Transverse colon (tissue), 4 donors: ENCODE data around the gene KCTD17. TPM values are rescaled to one million over a fixed set of nuclear protein-coding genes. Genes with fewer than 3 reads are reported as not detected.

Experiments used
- DNase-seq: peaks from one replicate; pipeline ENCODE4 v3.0.0-alpha.2; 2019
- H3K27ac ChIP-seq, 4 donors: fragments of 200-600 bp; sonication (generic); 2 replicates each; pipeline ENCODE4 v1.5.1; 2016 to 2018; ENCODE audit warnings: inconsistent platforms in 4 of 4
- H3K27me3 ChIP-seq: fragments of 200-600 bp; sonication (generic); 2 replicates; pipeline ENCODE4 v1.5.1; 2017; ENCODE audit warnings: inconsistent platforms
- H3K36me3 ChIP-seq, 4 donors: fragments of 200-600 bp; sonication (generic); 2 replicates each; pipeline ENCODE4 v1.5.1; 2017 to 2019; ENCODE audit warnings: inconsistent platforms in 4 of 4
- H3K4me1 ChIP-seq, 4 donors: fragments of 200-600 bp; sonication (generic); 2 replicates each; pipeline ENCODE4 v1.5.1; 2017 to 2020; ENCODE audit warnings: inconsistent platforms in 4 of 4
- H3K4me3 ChIP-seq, 4 donors: fragments of 200-600 bp; sonication (generic); 1 replicate in 1 of 4; 2 replicates in 3 of 4; pipeline versions ENCODE4 v1.5.1 to v1.6.1; 2017 to 2019; ENCODE audit warnings: inconsistent platforms in 4 of 4
- H3K9me3 ChIP-seq, 2 donors: fragments of 200-600 bp; sonication (generic); 2 replicates each; pipeline ENCODE4 v1.5.1; 2017 to 2019; ENCODE audit warnings: inconsistent platforms in 2 of 2
- EP300 ChIP-seq: sonication (generic); formaldehyde crosslinking; IDR thresholded peaks from one replicate; pipeline ENCODE4 v1.6.1; 2017; ENCODE audit warnings: antibody characterized with exemption, low read depth
- POLR2A ChIP-seq: fragments of 450-650 bp; IDR thresholded peaks from one replicate; pipeline ENCODE4 v1.6.1; 2016; ENCODE audit warnings: antibody characterized with exemption, mild to moderate bottlenecking, moderate library complexity
- POLR2AphosphoS5 ChIP-seq, 3 donors: sonication (generic); formaldehyde crosslinking; IDR thresholded peaks; one replicate each; pipeline ENCODE4 v1.6.1; 2016; ENCODE audit warnings: antibody characterized with exemption in 3 of 3
- WGBS, 2 donors: methylation state at CpG; one replicate each; pipeline ENCODE4 v1.1.5; 2018; ENCODE audit warnings: low coverage in 1 of 2; 5-methylcytosine and 5-hydroxymethylcytosine counted together
- in situ Hi-C, 4 donors: fragments of 200-750 bp; cut with MboI; loops; one replicate each; pipeline versions ENCODE4 v1.15.0 to v1.15.1; 2017; ENCODE audit warnings: low sequenced_read_pairs in 3 of 4, low pct_ligation_motif_present in 1 of 4, low pct_unique_long_range_greater_than_20kb in 1 of 4
- intact Hi-C: fragments of 100-400 bp; cut with DNase I; formaldehyde crosslinking; loops from one replicate; pipeline ENCODE4 v1.15.1; 2023; ENCODE audit warnings: low total_unique reads
- total RNA-seq, 4 donors: library from RNA; depleted of rRNA; stranded (reverse); fragments of >200 nt; gene quantifications; one replicate each; pipeline ENCODE4 v1.1.0, GENCODE V29; 2016
- TF ChIP-seq, protein P1 (sequence below), 5 experiments: fragments of 200-600 bp in 3 of 5; fragments of 450-650 bp in 2 of 5; sonication (generic) in 3 of 5; IDR thresholded peaks; 1 replicate in 2 of 5; 2 replicates in 3 of 5; pipeline ENCODE4 v1.5.1; 2016 to 2017; ENCODE audit warnings: antibody characterized with exemption in 5 of 5, inconsistent platforms in 3 of 5, mild to moderate bottlenecking in 2 of 5, moderate library complexity in 1 of 5

Gene KCTD17
- total RNA-seq, 4 donors from 2014 or later: 11.2 to 61.3 (median 35.1) TPM

DNA sequence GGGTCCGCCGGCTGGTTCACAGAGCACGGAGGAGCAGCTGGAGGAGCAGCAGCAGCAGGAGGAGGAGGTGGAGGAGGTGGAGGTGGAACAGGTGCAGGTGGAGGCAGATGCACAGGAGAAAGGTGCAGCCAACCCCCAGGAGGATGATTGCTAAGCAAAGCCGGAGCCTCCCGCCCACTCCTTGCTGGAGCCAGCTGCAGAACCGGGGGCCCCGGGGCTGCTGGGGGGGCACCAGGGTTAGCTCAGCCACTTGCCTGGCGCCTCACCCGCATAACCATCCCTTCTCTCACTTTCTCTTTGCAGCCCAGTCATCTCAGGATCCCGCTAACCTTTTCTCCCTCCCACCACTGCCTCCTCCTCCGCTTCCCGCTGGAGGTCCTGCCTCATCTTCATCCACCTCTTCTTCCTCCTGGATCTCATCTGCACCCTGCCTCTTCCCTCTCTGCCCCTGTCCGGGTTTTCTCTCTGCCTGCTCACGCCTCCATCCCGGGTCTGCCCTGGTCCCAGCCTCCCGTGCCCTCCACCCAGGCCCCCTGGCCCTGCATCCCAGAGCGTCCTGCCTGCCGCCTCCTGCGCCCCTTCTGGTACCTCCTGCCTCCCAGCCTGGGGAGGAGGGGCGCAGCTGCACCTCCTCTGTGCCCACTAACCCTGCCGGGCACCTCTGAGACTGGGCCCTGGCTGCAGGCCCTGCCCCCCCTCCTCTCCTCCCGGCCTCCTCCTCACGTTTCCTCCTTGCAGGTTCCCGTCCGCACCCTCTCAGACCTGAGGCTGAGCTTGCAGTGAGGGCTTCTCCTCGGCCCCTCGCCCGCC is 9.5 kb downstream of the KCTD17 start:
- DNase-seq: no peak
- Histone ChIP-seq H3K4me3 (no peak overlapping the region), H3K36me3 (peaks cover 0 to 6% (median 0%) of the 10 kb centered on the region in 4 donors), H3K4me1 (peaks cover 0 to 7% (median 0%) of the 10 kb centered on the region in 4 donors), H3K27ac (no peak overlapping the region), H3K9me3 (no peaks in the 10 kb centered on the region), H3K27me3 (no peaks in the 10 kb centered on the region)
- in situ Hi-C loops (no loop called here), intact Hi-C loops (no loop called here)
- 74 to 76% methylated on average over 7 to 28 of the region's 28 CpGs for WGBS, 2 donors
- TF ChIP-seq POLR2AphosphoS5 (IDR thresholded peaks at IDR 0.05): no peak
- TF ChIP-seq POLR2A: no peak
- TF ChIP-seq, protein P1, sequence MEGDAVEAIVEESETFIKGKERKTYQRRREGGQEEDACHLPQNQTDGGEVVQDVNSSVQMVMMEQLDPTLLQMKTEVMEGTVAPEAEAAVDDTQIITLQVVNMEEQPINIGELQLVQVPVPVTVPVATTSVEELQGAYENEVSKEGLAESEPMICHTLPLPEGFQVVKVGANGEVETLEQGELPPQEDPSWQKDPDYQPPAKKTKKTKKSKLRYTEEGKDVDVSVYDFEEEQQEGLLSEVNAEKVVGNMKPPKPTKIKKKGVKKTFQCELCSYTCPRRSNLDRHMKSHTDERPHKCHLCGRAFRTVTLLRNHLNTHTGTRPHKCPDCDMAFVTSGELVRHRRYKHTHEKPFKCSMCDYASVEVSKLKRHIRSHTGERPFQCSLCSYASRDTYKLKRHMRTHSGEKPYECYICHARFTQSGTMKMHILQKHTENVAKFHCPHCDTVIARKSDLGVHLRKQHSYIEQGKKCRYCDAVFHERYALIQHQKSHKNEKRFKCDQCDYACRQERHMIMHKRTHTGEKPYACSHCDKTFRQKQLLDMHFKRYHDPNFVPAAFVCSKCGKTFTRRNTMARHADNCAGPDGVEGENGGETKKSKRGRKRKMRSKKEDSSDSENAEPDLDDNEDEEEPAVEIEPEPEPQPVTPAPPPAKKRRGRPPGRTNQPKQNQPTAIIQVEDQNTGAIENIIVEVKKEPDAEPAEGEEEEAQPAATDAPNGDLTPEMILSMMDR (IDR thresholded peaks at IDR 0.05): no peak
- TF ChIP-seq EP300: no peak

DNA sequence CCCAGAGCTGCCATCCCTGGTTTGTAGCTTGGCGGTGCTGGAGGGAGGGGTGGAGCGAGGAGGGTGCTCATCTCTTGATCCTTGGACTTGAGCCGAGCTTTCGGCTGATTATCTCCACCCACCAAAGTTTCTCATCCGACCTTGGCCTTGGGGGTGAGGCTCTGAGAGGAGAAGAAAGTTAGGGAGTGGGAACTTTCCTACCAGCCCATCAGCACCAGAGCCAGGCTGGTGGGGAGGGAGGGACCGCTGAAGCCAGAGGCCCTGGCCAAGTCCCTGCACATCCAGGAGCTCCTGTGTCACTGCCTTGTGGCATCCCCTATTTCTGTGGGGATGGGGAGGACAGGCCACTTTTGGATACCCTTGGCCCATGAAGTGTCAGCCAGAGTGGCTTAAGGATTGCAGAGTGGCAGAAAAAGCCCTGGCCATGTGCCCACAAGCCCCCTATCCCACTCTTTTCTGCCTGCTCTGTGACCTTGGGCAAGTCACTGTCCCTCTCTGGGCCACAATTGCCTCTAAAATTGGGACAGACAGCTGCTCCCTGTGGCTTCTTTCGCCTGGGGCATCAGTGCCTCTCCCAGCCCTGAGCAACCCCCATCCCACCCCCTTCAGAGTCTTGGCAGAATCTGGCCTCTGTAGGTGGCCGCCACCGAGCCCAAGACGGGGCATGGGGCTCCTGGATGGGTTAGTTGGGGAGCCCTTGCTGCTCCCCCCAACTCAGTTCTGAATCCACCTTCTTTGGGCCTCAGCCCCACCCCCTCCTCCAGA is 10.3 kb downstream of the KCTD17 start:
- Histone ChIP-seq H3K27ac (no peak overlapping the region), H3K27me3 (no peaks in the 10 kb centered on the region), H3K9me3 (no peaks in the 10 kb centered on the region), H3K36me3 (peaks cover 0 to 6% (median 0%) of the 10 kb centered on the region in 4 donors), H3K4me1 (peaks cover 0 to 7% (median 0%) of the 10 kb centered on the region in 4 donors), H3K4me3 (no peak overlapping the region)
- TF ChIP-seq POLR2AphosphoS5 (IDR thresholded peaks at IDR 0.05) (no peak), EP300 (no peak), POLR2A (no peak)
- TF ChIP-seq, protein P1 (IDR thresholded peaks at IDR 0.05): no peak
- intact Hi-C loops: no loop called here
- in situ Hi-C loops: no loop called here
- 77% methylated on average over 9 of the region's 10 CpGs; no CpG with 5 or more reads in 1 of the 2 donors for WGBS, 2 donors
- no peak for DNase-seq

DNA sequence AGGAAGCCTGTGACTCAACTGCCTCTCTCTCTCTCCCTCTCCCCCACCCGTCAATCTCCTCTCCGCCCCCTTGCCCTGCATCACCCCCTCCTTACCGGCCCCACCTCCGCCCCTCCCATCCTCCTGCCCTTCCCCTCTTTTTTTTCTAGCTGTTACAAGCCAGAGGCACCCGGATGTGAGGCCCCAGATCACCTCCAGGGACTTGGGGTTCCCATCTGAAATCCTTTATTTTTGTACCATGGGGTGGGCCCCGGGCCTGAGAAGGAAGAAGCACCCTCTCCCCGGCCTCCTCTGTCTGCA is 10.8 kb downstream of the KCTD17 start:
- intact Hi-C loops: no loop called here
- H3K27ac ChIP-seq: no peak overlapping the region
- TF ChIP-seq, protein P1 (IDR thresholded peaks at IDR 0.05): no peak
- TF ChIP-seq EP300: no peak
- no peak for TF ChIP-seq POLR2AphosphoS5 (IDR thresholded peaks at IDR 0.05)
- H3K36me3 ChIP-seq: peaks cover 0 to 6% (median 0%) of the 10 kb centered on the region in 4 donors
- in situ Hi-C loops: no loop called here
- H3K4me1 ChIP-seq: peaks cover 0 to 7% (median 0%) of the 10 kb centered on the region in 4 donors
- no peak for DNase-seq
- no peaks in the 10 kb centered on the region for H3K9me3 ChIP-seq
- no peaks in the 10 kb centered on the region for H3K27me3 ChIP-seq
- no peak overlapping the region for H3K4me3 ChIP-seq
- 56% methylated on average over 6 of the region's 7 CpGs; no CpG with 5 or more reads in 1 of the 2 donors for WGBS, 2 donors

DNA sequence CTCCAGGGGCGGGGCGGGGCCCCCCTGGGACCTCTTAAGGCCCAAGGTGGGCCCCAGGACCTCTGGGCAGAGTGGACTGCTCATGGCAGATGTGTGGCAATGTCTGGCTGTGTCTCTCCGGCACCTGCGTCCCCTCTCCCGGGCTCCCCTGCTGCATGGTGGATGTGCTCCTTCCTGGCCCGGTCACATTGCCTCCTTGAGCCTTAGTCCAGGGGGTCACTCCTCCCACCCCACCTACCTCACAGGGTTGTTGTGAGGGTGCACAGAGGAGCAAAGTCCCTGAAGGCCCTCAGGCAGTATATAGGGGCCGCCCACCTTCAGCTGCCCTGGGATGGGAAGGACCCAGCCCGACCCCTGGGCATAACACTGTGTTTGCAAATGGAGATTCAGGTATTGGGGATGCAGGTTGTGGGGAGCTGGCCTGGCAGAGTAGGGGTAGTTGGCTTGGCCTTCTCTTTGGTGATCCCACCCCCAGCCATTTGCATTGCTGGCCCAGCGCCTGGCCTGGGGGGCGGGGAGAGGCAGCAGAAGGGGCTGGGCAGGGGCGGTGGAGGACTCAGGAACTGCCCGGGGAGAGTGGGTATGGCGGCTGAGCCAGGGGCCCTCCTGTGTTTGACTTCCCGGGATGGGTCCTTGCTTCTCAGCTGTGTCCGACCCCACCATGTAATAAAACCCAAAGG is 11.3 kb downstream of the KCTD17 start:
- no peak for TF ChIP-seq EP300
- no peak for TF ChIP-seq POLR2AphosphoS5 (IDR thresholded peaks at IDR 0.05)
- TF ChIP-seq POLR2A: no peak
- WGBS, 2 donors: 86% methylated on average over 15 of the region's 15 CpGs; no CpG with 5 or more reads in 1 of the 2 donors
- H3K27me3 ChIP-seq: peaks cover 4% of the 10 kb centered on the region
- H3K4me3 ChIP-seq: no peak overlapping the region
- H3K27ac ChIP-seq: no peak overlapping the region
- H3K4me1 ChIP-seq: peaks cover 0 to 7% (median 0%) of the 10 kb centered on the region in 4 donors
- DNase-seq: no peak
- intact Hi-C loops: no loop called here
- in situ Hi-C loops: no loop called here
- H3K36me3 ChIP-seq: peaks cover 0 to 6% (median 0%) of the 10 kb centered on the region in 4 donors
- H3K9me3 ChIP-seq: no peaks in the 10 kb centered on the region
